ENCODE data around the gene EGFLAM. TPM values are rescaled to one million over a fixed set of nuclear protein-coding genes. Genes with fewer than 3 reads are reported as not detected.

EGFLAM gene
- total RNA-seq, 1 experiment from 2014 or later = not detected

DNA sequence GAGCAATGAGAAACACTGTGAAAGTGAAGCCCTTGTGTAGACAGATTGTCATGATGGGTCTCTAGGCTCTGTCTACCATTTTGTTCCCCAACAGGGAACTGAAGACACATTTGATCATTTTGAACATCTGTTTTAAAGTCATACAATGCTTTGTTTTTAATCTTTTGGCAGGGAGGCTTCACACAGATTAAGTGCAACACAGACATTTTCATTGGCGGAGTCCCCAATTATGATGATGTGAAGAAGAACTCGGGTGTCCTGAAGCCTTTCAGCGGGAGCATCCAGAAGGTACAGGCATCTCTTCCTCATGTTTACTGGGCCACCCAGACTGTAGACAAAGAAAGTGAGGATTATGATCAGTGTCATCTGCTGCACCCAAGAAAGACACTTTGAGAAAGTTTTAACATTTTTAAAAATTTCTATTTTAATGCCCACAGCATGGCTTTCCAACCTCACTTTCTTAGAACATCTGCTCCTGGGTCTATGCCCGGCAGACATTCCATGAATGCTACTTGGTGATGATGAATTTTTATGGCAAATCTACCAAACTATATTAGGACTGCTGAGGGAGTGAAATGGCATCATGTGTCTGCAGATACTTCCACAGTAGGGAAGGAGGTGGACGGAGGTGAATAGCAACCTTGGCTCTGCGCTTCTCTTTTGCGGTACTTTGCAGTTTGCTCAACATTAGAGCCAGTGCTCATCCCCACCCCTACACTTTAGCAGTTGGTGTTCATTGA is 176.8 kb downstream of the EGFLAM start:
- Mint-ChIP-seq H3K4me3 (ENCODE audit: unreplicated experiment) (no peak overlapping the region), H3K36me3 (ENCODE audit: insufficient read depth, unreplicated experiment) (no peaks in the 10 kb centered on the region), H3K27me3 (ENCODE audit: insufficient read depth, unreplicated experiment) (no peaks in the 10 kb centered on the region), H3K4me1 (ENCODE audit: low read depth, unreplicated experiment) (no peaks in the 10 kb centered on the region), H3K27ac (ENCODE audit: unreplicated experiment) (no peak overlapping the region), H3K9me3 (ENCODE audit: unreplicated experiment) (no peaks in the 10 kb centered on the region)
- Histone ChIP-seq H3K4me3 (ENCODE audit: low read depth, low read length) (no peak overlapping the region), H3K36me3 (ENCODE audit: control insufficient read depth, insufficient read depth, low read length) (no peaks in the 10 kb centered on the region), H3K4me1 (no peaks in the 10 kb centered on the region), H3K9me3 (no peaks in the 10 kb centered on the region), H3K27me3 (replicated peaks; ENCODE audit: control insufficient read depth, insufficient read depth, low read length) (no peaks in the 10 kb centered on the region)
- no TSS peak for BruUV-seq (replicated peaks)
- TF ChIP-seq, protein P1, sequence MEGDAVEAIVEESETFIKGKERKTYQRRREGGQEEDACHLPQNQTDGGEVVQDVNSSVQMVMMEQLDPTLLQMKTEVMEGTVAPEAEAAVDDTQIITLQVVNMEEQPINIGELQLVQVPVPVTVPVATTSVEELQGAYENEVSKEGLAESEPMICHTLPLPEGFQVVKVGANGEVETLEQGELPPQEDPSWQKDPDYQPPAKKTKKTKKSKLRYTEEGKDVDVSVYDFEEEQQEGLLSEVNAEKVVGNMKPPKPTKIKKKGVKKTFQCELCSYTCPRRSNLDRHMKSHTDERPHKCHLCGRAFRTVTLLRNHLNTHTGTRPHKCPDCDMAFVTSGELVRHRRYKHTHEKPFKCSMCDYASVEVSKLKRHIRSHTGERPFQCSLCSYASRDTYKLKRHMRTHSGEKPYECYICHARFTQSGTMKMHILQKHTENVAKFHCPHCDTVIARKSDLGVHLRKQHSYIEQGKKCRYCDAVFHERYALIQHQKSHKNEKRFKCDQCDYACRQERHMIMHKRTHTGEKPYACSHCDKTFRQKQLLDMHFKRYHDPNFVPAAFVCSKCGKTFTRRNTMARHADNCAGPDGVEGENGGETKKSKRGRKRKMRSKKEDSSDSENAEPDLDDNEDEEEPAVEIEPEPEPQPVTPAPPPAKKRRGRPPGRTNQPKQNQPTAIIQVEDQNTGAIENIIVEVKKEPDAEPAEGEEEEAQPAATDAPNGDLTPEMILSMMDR (IDR thresholded peaks at IDR 0.05; ENCODE audit: insufficient read depth in 1 of 2, low read depth in 1 of 2, low read length in 1 of 2, severe bottlenecking in 1 of 2, unreplicated experiment in 1 of 2) = no peak
- CTCF ChIA-PET = no interaction called here
- no peak for DNase-seq
- POLR2A ChIA-PET = no interaction called here
- intact Hi-C loops (cut with micrococcal nuclease; ENCODE audit: unreplicated experiment) = no loop called here

DNA sequence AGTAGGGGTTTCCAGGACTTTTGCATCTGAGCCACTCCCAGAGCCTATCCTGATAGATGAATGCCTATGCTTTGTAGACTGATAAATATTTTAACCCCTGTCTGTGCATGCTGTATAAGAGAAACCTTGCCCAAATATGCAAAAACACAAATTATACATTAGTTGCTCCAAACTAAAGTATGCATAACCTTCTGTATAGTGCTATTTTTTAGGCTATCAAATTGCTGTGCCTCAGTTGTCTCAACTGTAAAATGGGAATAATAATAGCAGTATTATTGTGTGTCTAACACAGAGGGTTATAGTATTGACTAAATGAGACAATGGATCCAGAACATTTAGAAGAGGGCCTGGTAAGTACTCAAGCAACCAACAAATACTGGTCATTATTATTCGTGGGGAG is 180.4 kb downstream of the EGFLAM start:
- DNase-seq = no peak
- Histone ChIP-seq H3K36me3 (ENCODE audit: control insufficient read depth, insufficient read depth, low read length) (no peaks in the 10 kb centered on the region), H3K27me3 (replicated peaks; ENCODE audit: control insufficient read depth, insufficient read depth, low read length) (no peaks in the 10 kb centered on the region), H3K4me1 (no peaks in the 10 kb centered on the region), H3K9me3 (no peaks in the 10 kb centered on the region), H3K4me3 (ENCODE audit: low read depth, low read length) (no peak overlapping the region)
- H3K4me1 Mint-ChIP-seq (ENCODE audit: low read depth, unreplicated experiment) = no peaks in the 10 kb centered on the region
- ChIA-PET POLR2A (no interaction called here), CTCF (no interaction called here)
- no peaks in the 10 kb centered on the region for H3K9me3 Mint-ChIP-seq (ENCODE audit: unreplicated experiment)
- intact Hi-C loops (cut with micrococcal nuclease; ENCODE audit: unreplicated experiment) = no loop called here
- no peak overlapping the region for H3K4me3 Mint-ChIP-seq (ENCODE audit: unreplicated experiment)
- H3K36me3 Mint-ChIP-seq (ENCODE audit: insufficient read depth, unreplicated experiment) = no peaks in the 10 kb centered on the region
- TF ChIP-seq, protein P1 (IDR thresholded peaks at IDR 0.05; ENCODE audit: insufficient read depth in 1 of 2, low read depth in 1 of 2, low read length in 1 of 2, severe bottlenecking in 1 of 2, unreplicated experiment in 1 of 2) = no peak
- no peak overlapping the region for H3K27ac Mint-ChIP-seq (ENCODE audit: unreplicated experiment)
- BruUV-seq (replicated peaks) = no TSS peak
- H3K27me3 Mint-ChIP-seq (ENCODE audit: insufficient read depth, unreplicated experiment) = no peaks in the 10 kb centered on the region

DNA sequence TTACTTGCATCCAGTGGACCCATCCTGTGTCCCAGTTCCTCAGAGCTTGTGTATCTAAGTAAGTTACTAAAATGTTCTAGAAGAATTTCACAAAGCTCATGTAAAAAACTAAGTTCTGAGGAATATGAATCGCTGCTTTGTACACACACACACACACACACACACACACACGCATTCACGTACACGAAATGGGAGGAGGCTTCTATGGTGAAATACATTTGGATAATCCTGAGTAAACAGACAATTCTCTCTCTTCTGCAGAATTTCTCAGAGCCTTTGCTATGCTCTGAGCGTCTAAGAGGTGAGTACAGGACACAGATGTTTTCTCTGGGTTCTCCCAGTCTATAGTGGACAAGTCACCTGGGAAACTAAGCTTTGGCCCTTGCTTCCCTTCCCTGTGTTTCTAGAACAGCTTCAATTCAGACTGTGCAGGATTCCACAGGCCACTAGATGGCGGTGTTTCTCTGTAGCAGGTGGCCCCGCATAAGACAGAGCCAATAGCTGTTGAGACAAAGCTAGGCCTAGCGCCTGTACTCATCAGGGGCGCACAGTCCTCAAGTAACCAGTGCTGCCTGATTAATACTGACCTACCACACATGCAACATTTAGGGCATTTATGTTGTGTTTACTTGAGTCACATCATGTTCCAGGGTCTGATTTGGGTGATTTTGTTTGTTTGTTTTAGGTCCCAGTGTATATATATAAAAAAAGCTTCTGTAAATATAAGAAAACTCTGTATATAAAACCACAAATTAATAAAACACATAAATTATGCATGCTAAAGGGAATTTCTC is 183.3 kb downstream of the EGFLAM start:
- DNase-seq = peak; percentile 89 to 90
- intact Hi-C loops (cut with micrococcal nuclease; ENCODE audit: unreplicated experiment) = loop anchor here (1.0 to 5.0 kb wide), 7 partner anchors 21 to 481 kb away; no protein-coding TSS in a partner anchor
- POLR2A ChIA-PET = interaction anchor here (0.6 to 1.0 kb wide), 2 partner anchors 20 to 368 kb away, joined by 3 read pairs; no protein-coding TSS in a partner anchor
- Histone ChIP-seq H3K36me3 (ENCODE audit: control insufficient read depth, insufficient read depth, low read length) (no peaks in the 10 kb centered on the region), H3K27me3 (replicated peaks; ENCODE audit: control insufficient read depth, insufficient read depth, low read length) (no peaks in the 10 kb centered on the region), H3K9me3 (no peaks in the 10 kb centered on the region), H3K4me3 (ENCODE audit: low read depth, low read length) (no peak overlapping the region), H3K4me1 (no peaks in the 10 kb centered on the region)
- Mint-ChIP-seq H3K27me3 (ENCODE audit: insufficient read depth, unreplicated experiment) (no peaks in the 10 kb centered on the region), H3K4me1 (ENCODE audit: low read depth, unreplicated experiment) (no peaks in the 10 kb centered on the region), H3K9me3 (ENCODE audit: unreplicated experiment) (no peaks in the 10 kb centered on the region), H3K4me3 (ENCODE audit: unreplicated experiment) (no peak overlapping the region), H3K36me3 (ENCODE audit: insufficient read depth, unreplicated experiment) (no peaks in the 10 kb centered on the region), H3K27ac (ENCODE audit: unreplicated experiment) (no peak overlapping the region)
- no TSS peak for BruUV-seq (replicated peaks)
- CTCF ChIA-PET = interaction anchor here (0.5 to 5.0 kb wide), 60 partner anchors 8 to 480 kb away, joined by 3 to 189 read pairs (median 6); no protein-coding TSS in a partner anchor
- TF ChIP-seq, protein P1 (IDR thresholded peaks at IDR 0.05; ENCODE audit: insufficient read depth in 1 of 2, low read depth in 1 of 2, low read length in 1 of 2, severe bottlenecking in 1 of 2, unreplicated experiment in 1 of 2) = peak; percentile 93 to 97

All from Caco-2 (cell line).